HUES64 (cell line): ENCODE results near the gene GCK.

ENCODE experiments used
- H3K27ac ChIP-seq: 2 replicates; pipeline ENCODE4 v1.7.0; 2013; ENCODE audit warnings: low read depth, low read length, inconsistent platforms
- H3K27me3 ChIP-seq: 2 replicates; pipeline ENCODE4 v1.6.1; 2013; ENCODE audit warnings: mild to moderate bottlenecking, low read length; ENCODE audit not compliant: insufficient read depth
- H3K36me3 ChIP-seq: 2 replicates; pipeline ENCODE4 v1.6.1; 2013; ENCODE audit warnings: mild to moderate bottlenecking, low read length; ENCODE audit not compliant: insufficient read depth
- H3K4me1 ChIP-seq: 2 replicates; pipeline ENCODE4 v1.6.1; 2013; ENCODE audit warnings: mild to moderate bottlenecking, low read length, moderate library complexity; ENCODE audit not compliant: insufficient read depth
- H3K4me3 ChIP-seq: 2 replicates; pipeline ENCODE4 v1.5.1; 2013; ENCODE audit warnings: mild to moderate bottlenecking, low read length, moderate library complexity
- H3K9ac ChIP-seq: 2 replicates; pipeline ENCODE4 v1.6.1; 2013; ENCODE audit warnings: mild to moderate bottlenecking, low read depth, low read length
- H3K9me3 ChIP-seq: 2 replicates; pipeline ENCODE4 v1.6.1; 2013; ENCODE audit warnings: low read depth, low read length; ENCODE audit not compliant: insufficient read depth
- WGBS: fragments of 150-250, 120-280 bp; methylation state at CpG from one replicate; pipeline ENCODE4 v1.1.7; 2013; ENCODE audit warnings: missing lambda C conversion rate; 5-methylcytosine and 5-hydroxymethylcytosine counted together

GCK gene

DNA sequence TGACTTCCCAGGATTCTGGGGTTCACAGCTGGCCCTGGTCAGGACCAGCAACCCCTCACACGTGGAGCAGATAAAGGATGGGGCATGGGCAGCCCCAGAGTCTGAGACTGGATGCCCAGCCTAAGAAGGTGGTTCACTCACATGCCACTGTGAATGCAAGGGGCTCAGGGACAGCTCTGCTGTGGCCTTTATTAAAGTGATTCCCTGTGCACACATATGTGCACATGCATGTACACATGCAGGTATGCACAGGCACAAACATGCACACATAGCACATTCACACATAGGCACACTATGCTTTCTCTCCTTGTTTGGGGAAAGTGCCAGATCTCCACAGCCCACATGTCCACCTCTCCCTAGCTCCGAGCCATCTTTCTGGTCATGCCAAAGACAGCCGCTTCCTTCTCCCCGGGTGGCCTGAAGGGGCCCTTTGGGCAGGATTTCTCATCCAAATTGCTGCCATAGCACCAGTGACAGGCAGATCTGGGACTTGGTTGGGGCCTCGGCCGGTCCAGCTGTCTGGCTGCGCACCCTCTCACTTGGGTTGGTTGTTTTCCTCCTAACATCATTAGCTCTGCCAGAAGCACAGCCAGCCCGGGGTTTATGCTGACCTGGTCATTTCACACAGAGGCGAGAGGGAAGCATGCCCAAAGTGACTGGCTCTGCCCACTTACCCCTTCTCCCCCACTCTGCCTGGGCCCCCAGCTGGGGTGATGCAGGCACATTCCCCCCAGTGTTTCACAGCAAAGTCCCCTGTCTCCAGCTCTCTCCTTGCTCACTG lies 1.4 kb downstream of the GCK start:
- Histone ChIP-seq H3K4me1 (peaks cover 12% of the 10 kb centered on the region; the same call in 1 of the 2 replicates), H3K4me3 (no peak overlapping the region), H3K27ac (no peak overlapping the region), H3K36me3 (no peaks in the 10 kb centered on the region), H3K9me3 (no peaks in the 10 kb centered on the region), H3K27me3 (no peaks in the 10 kb centered on the region), H3K9ac (no peak overlapping the region)
- 85% methylated on average over 9 of the region's 9 CpGs for WGBS

DNA sequence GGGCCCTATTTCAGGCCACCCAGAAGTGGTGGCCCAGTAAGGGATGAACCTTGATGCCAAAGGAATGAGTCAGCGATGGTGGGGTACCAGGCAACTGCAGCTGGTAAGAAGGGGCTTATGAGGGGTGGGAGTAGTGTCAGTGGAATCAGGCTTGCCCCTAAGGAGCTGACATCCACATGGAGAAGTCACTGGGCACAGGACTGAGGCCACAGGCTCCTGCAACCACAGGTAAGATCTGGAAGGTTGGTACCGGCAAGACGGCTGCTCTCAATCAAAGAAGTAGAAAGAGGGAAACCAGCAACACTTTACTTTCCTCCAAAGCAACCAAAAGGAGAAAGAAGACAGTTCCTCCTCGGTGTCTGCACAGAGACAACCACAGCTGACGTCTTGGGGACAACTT lies 2.5 kb downstream of the GCK start:
- 93% methylated on average over 5 of the region's 5 CpGs for WGBS
- Histone ChIP-seq H3K27ac (no peak overlapping the region), H3K9me3 (no peaks in the 10 kb centered on the region), H3K9ac (no peak overlapping the region), H3K36me3 (no peaks in the 10 kb centered on the region), H3K4me3 (no peak overlapping the region), H3K27me3 (no peaks in the 10 kb centered on the region), H3K4me1 (peaks cover 12% of the 10 kb centered on the region; the same call in 1 of the 2 replicates)

DNA sequence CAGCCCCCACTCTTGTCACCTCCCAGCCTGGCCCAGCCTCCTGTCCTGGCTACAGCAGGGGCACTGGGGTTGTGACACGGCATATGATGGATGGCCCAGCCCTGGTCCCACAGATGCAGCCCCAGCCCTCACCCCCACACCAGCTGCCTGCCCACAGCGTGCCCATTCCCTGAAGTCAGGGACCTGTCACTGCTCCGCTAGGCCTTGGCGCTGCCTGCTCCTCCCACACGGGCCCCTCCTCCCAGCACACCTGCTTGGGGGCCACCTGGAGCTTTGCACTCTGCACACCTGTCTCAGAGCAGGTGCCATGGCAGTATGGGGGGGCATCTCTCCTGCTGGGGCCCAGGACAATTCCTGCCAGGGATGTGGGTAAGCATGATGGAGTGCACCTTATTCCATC lies 3.5 kb downstream of the GCK start:
- WGBS, result 84% methylated on average over 5 of the region's 5 CpGs
- Histone ChIP-seq H3K4me1 (peaks cover 12% of the 10 kb centered on the region; the same call in 1 of the 2 replicates), H3K9ac (no peak overlapping the region), H3K4me3 (no peak overlapping the region), H3K9me3 (no peaks in the 10 kb centered on the region), H3K27ac (no peak overlapping the region), H3K36me3 (no peaks in the 10 kb centered on the region), H3K27me3 (no peaks in the 10 kb centered on the region)

DNA sequence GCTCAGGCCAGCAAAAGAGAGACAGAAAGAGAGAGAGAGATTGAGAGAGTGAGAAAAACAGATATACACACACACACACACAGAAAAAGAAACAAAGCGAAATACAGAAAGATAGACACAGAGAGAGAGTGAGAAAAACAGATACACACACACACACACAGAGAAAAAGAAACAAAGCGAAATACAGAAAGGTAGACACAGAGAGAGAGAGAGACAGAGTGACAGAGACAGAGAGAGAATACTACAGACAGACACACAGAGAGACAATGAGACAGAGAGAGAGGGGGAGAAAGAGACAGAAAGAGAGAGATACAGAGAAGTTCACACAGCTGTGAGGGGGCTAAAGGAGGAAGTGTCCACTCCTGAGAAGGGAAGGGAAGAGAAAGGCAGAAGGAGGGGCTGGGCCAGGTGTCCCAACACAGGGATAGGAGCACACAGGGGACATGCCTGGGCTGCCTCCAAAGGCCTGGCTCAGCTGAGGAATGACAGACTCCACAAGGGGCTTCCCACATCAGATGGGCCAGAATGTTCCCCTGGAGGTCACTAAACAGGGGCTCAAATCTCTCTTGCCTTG lies 4.3 kb downstream of the GCK start:
- Histone ChIP-seq H3K9ac (no peak overlapping the region), H3K36me3 (no peaks in the 10 kb centered on the region), H3K4me3 (no peak overlapping the region), H3K27me3 (no peaks in the 10 kb centered on the region), H3K9me3 (no peaks in the 10 kb centered on the region), H3K27ac (no peak overlapping the region), H3K4me1 (peaks cover 12% of the 10 kb centered on the region; the same call in 1 of the 2 replicates)
- WGBS, result no CpG with 5 or more reads among the region's 2 CpGs

DNA sequence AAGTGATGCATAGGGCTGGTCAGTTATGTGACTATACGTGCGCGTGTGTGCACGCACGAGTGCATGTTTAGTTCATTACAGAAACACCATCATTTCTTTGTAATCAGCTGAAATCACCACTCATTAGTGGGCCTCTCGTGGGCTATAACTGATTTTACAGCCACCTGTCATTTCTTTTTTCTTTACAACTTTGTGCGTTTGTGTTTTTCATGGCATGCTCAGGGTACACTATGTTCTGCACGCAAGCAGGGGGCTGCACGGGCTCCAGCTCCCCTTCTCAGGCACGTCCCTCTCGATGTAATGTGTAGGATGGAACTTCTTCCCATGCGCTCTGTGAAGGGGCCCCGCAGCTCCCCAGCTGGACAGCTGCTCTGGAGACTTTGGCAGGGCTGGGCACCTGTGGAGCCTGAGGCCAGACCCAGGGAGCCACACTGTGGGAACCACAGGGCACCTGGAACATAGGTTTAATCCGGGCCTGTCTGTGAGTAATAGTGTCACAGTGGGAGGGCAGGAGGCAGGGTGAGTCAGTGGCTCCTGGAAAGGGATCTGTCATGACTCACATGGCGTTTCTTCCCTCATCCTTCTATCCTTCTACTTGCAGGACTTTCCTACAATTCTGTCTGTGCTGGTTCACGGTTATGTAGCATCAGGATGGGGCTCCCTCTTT lies 4.9 kb downstream of the GCK start:
- Histone ChIP-seq H3K27ac (no peak overlapping the region), H3K9ac (no peak overlapping the region)
- WGBS, result 74% methylated on average over 15 of the region's 16 CpGs

DNA sequence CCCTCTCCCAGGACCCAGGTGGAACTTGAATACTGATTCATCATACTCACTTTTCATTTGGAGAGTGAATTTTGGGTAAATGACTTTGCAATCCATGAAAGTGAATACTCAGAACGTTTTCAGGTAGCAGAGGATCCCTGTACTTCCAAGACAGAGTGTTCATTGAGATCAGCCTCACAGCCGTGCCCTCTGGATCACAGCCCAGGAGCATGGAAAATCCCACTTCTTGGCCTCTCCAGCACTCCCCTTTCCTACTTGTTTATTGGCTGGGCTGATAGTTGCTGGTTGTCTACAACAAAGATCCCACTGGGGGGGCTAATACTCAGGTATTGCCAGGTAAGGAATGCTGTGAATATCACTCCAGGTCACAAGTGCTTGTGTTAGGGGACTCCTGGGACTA lies 5.9 kb downstream of the GCK start:
- no peaks in the 10 kb centered on the region for H3K36me3 ChIP-seq
- H3K4me3 ChIP-seq, result no peak overlapping the region
- no peaks in the 10 kb centered on the region for H3K27me3 ChIP-seq
- H3K9me3 ChIP-seq, result no peaks in the 10 kb centered on the region
- no peak overlapping the region for H3K27ac ChIP-seq
- H3K4me1 ChIP-seq, result peaks cover 12% of the 10 kb centered on the region; the same call in 1 of the 2 replicates
- WGBS, result 78% methylated on average over 2 of the region's 2 CpGs
- no peak overlapping the region for H3K9ac ChIP-seq

More for the DNA sequence above, 4.9 kb downstream of the GCK start:
- no peaks in the 10 kb centered on the region for H3K36me3 ChIP-seq
- no peaks in the 10 kb centered on the region for H3K27me3 ChIP-seq
- H3K4me3 ChIP-seq, result no peak overlapping the region
- H3K4me1 ChIP-seq, result peaks cover 12% of the 10 kb centered on the region; the same call in 1 of the 2 replicates
- H3K9me3 ChIP-seq, result no peaks in the 10 kb centered on the region

DNA sequence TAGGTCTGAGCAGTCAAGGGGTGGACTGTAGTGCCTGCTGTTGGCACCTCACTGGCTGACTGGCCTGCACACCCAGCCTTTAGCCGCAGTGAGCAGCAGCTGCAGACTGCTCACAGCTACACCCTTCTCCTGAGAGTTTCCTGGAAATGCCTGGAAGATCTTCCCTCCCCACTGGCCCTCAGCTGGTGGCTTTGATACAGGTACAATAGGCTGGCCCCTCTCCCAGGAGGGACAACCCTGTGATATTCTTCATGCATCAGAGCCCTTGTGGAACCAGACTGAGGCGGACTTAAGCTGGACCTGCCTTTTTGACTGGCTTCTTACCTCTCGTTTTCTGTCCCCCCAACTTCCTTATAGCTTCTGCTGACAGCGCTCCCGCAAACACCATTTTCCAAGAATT lies 6.4 kb downstream of the GCK start:
- Histone ChIP-seq H3K27me3 (no peaks in the 10 kb centered on the region), H3K36me3 (no peaks in the 10 kb centered on the region), H3K4me1 (peaks cover 12% of the 10 kb centered on the region; the same call in 1 of the 2 replicates), H3K9me3 (no peaks in the 10 kb centered on the region), H3K9ac (no peak overlapping the region), H3K4me3 (no peak overlapping the region), H3K27ac (no peak overlapping the region)
- 86% methylated on average over 5 of the region's 5 CpGs for WGBS

DNA sequence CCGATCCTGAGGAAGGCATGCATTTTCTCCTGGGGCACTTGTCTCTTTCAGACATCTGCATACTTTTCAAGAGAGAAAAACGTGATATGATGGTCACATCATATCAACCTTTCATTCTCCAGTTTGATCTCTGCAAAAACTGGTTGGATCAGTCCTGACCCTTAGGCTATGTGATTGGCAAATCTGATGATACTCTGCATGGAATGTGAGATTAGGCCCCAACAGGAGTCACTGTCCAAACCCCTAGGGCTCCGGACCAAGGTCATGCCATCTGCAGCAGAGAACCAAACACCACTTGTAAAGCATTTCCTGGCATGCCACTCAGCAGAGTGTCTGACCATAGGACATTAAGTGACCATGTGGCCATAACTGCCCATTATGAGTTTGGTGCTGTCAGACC lies 8.6 kb downstream of the GCK start:
- no peaks in the 10 kb centered on the region for H3K9me3 ChIP-seq
- no peak overlapping the region for H3K4me3 ChIP-seq
- no peaks in the 10 kb centered on the region for H3K27me3 ChIP-seq
- 90% methylated on average over 3 of the region's 3 CpGs for WGBS
- no peak overlapping the region for H3K9ac ChIP-seq
- no peaks in the 10 kb centered on the region for H3K36me3 ChIP-seq
- H3K4me1 ChIP-seq, result peaks cover 22% of the 10 kb centered on the region; the same call in 1 of the 2 replicates
- no peak overlapping the region for H3K27ac ChIP-seq

DNA sequence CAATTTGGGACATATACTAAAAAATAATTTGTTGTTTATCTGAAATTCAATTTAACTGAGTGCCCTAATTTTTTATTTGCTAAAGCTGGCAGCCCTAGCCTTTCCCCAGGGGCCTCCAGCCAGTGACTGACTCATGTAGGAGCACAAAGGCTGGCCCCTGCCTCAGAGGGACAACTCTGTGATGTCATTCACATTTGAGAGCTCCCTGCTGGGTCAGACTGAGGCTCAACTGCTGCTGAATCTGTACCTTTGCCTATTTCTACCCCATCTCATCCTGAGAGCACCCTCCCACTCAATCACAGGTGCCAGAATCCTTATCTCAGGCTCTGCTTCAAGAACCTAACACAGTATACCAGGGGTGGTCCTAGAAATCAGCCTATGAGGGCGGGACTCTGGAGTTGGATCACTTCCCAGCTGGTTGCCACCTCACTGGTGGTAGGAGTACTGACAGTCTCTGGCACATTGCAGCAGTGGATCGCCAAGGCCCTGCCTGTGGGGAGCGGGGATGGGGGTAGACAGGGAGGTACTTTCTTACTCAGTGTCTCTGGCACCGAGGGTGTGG lies 11.6 kb downstream of the GCK start:
- H3K9me3 ChIP-seq, result no peaks in the 10 kb centered on the region
- H3K4me1 ChIP-seq, result peaks cover 11% of the 10 kb centered on the region; the same call in 1 of the 2 replicates
- H3K4me3 ChIP-seq, result no peak overlapping the region
- H3K36me3 ChIP-seq, result no peaks in the 10 kb centered on the region
- H3K27ac ChIP-seq, result no peak overlapping the region
- WGBS, result 76% methylated on average over 4 of the region's 4 CpGs
- H3K27me3 ChIP-seq, result no peaks in the 10 kb centered on the region
- no peak overlapping the region for H3K9ac ChIP-seq

DNA sequence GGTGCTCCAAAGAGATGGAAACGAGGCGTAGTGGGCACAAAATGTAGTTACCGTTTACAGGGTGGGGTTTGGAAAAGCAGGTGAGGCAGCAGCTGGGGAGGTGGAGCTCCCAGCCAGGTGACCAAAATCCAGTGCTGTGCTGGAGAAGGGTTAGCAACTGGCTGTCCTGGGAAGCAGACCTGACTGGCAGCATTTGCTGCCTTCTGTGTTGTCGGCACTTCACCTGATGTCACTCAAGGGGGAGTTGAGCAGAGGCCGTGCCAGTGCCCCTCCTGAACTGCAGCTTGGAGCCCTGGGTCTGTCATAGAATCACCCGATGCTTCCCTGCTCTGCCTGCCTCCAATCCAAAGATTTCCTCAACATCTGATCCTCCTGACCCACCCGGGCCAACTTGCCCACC lies 12.8 kb downstream of the GCK start:
- no peak overlapping the region for H3K27ac ChIP-seq
- H3K9ac ChIP-seq, result no peak overlapping the region
- H3K27me3 ChIP-seq, result no peaks in the 10 kb centered on the region
- H3K4me3 ChIP-seq, result no peak overlapping the region
- peaks cover 11% of the 10 kb centered on the region; the same call in 1 of the 2 replicates for H3K4me1 ChIP-seq
- no peaks in the 10 kb centered on the region for H3K36me3 ChIP-seq
- WGBS, result 93% methylated on average over 7 of the region's 7 CpGs
- no peaks in the 10 kb centered on the region for H3K9me3 ChIP-seq

DNA sequence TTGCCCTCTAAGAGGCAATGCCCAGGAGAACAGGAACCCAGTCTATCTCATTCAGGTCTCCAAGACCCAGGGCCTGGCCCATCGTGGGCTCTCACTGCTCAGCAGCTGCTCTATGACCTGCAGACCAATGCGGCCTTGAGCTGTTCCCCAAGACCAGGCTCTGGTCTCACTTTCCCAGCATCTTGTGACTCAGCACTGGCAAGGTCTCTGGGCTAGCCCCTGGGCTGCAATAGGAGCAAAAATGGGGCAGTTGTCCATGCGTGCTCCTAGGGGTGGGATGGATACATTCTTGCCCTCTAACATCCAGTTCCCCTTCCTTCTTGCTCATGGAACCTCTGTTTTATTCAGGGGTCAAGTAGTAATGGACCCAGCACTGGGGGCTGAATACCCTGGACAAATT lies 13.5 kb downstream of the GCK start:
- 83% methylated on average over 3 of the region's 3 CpGs for WGBS
- H3K4me1 ChIP-seq, result peaks cover 11% of the 10 kb centered on the region; the same call in 1 of the 2 replicates

More for the DNA sequence above, 13.5 kb downstream of the GCK start:
- Histone ChIP-seq H3K27ac (no peak overlapping the region), H3K9me3 (no peaks in the 10 kb centered on the region), H3K4me3 (no peak overlapping the region), H3K9ac (no peak overlapping the region), H3K36me3 (no peaks in the 10 kb centered on the region), H3K27me3 (no peaks in the 10 kb centered on the region)
